Gastroesophageal sphincter (tissue), 3 donors: Measurements from ENCODE around the gene OR10K2.

Experiments used
- CTCF ChIP-seq, 4 experiments: fragments of 200-600 bp in 2 of 4; fragments of 450-650 bp in 2 of 4; sonication (generic) in 1 of 4; IDR thresholded peaks; one replicate each; pipeline ENCODE4 v1.5.1; 2017 to 2019; ENCODE audit warnings: antibody characterized with exemption in 4 of 4, mild to moderate bottlenecking in 2 of 4, moderate library complexity in 2 of 4
- EP300 ChIP-seq: sonication (generic); formaldehyde crosslinking; IDR thresholded peaks from one replicate; pipeline ENCODE4 v1.6.1; 2017; ENCODE audit warnings: antibody characterized with exemption, mild to moderate bottlenecking
- POLR2A ChIP-seq, 2 donors: fragments of 450-650 bp; IDR thresholded peaks; one replicate each; pipeline ENCODE4 v1.6.1; 2017; ENCODE audit warnings: antibody characterized with exemption in 2 of 2, mild to moderate bottlenecking in 2 of 2, moderate library complexity in 1 of 2
- POLR2AphosphoS5 ChIP-seq: sonication (generic); formaldehyde crosslinking; IDR thresholded peaks from one replicate; pipeline ENCODE4 v1.6.1; 2017; ENCODE audit warnings: antibody characterized with exemption

- no peak for TF ChIP-seq POLR2AphosphoS5
- TF ChIP-seq CTCF (IDR thresholded peaks at IDR 0.05), result no peak
- TF ChIP-seq POLR2A (IDR thresholded peaks at IDR 0.05), result no peak
- no peak for TF ChIP-seq EP300
Observed at GRCh38 chr1:158458263-158458662, 32.2 kb upstream of the OR10K2 start.
